Esophagus mucosa (tissue), 1 donor: ENCODE data around the gene CBLC. TPM values are rescaled to one million over a fixed set of nuclear protein-coding genes. Genes with fewer than 3 reads are reported as not detected.

ENCODE experiments used
- ATAC-seq: fragments of 200-7000 bp; cut with Tn5 transposase; one replicate; pipeline ENCODE4 v1.9.1; 2020
- total RNA-seq: library from RNA; stranded (reverse); gene quantifications from one replicate; pipeline ENCODE4 v1.2.4, GENCODE V29; 2023
- donor health status: DM: yes; HTN: yes; CAD: no.

The CBLC gene
- total RNA-seq, 1 donor from 2014 or later, result 36.2 TPM

DNA sequence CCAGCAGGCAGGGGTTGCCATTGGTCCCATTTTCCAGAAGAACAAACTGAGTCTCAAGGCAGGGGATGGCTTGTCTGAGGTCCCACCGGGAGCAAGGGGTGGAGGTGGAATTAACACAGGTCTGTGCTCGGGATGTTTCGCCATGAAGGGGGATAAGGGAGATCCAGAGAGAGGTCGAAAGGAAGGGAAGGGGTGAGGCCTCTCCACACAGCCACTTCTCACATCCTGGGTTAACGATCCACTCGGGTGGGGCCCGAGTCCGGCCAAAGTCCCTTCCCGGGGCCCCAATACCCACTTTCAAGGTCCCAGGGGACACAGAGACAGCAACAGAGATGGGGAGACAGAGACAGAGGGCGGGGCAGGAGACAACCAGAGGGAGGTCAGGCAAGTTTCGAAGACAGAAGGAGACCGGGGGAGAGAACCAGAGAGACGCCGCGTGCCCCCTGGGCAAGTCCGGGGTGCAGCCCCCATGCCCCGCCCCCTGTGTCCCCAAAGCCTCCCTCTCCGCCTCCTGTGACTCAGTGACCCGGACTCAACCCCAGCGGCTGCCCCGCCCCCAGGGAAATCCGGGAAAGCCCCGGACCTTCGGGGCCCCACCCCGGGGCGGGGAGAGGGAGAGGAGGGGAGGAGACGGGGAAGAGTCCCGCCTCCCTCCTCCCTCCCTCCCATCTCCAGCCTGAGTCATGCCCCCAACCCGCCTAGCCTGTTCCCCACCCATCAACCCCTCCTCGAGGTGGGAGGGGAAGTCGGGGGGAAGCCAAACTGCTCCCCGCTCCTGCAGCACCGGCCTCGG lies 30.5 kb upstream of the CBLC start:
- ATAC-seq, result peak; percentile 93

DNA sequence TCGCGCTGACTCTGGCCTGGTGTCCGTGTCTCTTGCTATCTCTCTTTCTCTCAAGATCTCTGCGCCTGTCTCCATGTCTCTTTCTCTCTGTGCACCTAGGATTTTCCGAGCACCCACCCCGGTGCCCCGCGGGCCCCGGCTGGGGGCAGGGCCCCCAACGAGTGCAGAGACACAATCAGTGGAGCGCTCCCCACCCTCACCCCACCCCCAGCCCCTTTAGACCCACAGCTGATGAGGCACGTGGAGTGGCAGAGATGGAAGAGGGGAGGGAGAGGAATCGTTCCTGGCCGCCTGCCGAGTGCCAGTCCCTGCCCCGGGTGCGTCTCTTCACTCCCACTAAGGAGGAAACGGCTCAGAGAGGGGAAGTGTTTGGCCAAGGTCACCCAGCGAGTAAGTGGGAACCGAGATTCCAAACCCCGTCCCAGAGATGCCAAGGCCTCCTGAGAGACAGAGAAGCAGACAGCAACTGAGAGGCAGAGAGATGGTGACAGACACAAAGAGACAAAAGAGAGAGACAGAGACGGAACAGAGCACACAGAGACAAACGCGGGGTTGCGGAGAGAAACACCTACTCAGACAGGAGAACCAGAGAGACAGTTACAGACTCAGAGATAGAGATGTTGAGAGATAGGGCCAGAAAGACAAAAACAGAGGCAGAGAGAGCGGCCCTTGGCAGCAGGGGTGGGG lies 29.8 kb upstream of the CBLC start:
- ATAC-seq, result peak; percentile 36

DNA sequence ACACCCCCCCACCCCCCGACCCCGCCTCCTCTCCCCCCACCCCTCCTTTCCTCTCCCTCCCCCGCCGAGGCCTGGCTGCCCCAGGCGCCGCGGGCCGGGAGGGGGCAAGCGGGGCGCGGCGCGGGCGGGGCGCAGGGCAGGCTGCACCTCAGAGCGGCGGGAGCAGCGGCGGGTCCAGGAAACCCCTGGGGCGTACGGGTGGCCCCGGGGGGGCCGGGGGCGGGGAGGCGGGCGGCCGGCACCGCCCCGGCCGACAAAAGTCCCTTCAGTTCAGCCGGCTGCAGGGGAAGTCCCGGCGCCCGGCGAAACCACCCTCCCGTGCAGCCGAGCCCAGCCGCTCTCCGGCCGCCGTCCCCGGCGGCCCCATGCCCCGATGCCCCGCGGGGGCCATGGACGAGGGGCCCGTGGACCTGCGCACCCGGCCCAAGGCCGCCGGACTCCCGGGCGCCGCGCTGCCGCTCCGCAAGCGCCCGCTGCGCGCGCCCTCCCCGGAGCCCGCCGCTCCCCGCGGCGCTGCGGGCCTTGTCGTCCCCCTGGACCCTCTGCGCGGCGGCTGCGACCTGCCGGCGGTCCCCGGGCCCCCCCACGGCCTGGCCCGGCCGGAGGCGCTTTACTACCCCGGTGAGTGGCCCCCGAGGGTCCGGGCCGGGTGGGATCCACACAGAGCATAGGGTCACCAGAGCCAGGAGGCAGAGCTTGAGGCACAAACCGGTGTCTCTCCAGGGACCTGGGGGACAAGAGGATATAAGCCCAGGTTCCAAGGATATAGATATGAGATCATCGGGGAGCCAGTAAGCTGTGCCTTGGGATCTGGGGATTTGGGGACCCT lies 29.1 kb upstream of the CBLC start, which contains the start of gene BCL3:
BCL3 (plus strand) TSS at position 283 of the 829 bp plus-strand sequence; CDS start at position 366, 83 bp downstream.
- peak; percentile 67 for ATAC-seq

DNA sequence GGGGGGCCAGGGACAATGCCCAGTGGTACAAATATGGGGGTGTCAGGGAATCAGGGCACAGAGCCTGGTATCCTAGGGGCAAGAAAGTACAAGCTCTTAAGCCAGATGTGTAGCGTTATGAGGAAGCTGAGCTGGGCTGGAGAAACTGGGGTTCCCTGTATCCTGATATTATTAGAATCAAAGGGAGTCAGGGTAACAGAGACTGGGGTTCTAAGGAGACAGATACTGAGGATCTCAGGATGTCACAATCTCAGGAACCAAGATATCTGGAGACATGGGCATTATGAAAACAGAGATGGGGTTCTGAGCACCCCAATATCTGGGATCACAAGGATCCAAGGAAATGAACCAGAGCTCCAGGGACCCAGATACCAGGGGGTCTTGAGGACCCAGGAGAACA lies 28.4 kb upstream of the CBLC start:
- ATAC-seq, result no peak

DNA sequence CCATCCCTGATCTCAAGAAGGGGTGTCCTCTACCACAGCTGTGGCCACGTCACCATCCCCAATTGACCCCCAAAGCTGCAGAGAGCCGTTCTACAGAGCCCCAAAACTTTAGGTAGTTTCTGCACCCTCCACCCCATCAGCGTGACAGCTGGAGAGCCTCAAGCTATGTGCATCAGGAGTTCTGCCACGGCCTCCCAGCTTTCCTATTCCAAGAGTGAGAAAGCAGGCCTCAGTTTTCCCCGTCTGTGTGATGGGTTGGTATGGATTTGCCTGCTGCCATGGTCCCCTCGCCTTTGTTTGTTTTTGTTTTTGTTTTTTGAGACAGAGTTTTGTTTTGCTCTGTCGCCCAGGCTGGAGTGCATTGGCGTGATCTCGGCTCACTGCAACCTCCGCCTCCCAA lies 27.7 kb upstream of the CBLC start:
- no peak for ATAC-seq

DNA sequence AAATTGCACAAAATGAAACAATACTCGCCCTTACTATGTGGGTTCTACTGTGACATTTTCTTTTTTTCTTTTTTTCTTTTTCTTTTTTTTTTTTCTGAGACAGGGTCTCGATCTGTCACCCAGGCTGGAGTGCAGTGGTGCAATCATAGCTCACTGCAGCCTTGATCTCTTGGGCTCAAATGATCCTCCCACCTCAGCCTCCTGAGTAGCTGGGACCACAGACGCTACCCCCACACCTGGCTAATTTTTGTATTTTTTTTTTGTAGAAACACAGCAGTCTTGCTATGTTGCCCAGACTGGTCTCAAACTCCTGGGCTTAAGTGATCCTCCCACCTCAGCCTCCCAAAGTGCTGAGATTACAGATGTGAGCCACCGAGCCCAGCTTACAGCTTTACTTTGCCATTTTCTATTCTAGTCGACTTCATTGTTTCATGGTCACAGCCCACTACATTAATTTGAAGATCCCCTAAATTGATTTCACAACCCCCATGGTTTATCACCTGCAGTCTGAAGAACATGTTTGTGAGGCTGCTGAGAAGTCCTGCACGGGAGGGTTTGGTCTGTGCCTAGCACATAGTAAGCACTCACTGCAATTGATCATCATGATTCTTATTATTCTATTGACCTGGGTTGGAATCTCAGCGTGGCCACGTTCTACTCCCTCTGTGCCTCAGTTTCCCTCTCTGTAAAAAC lies 25.4 kb upstream of the CBLC start:
- no peak for ATAC-seq

DNA sequence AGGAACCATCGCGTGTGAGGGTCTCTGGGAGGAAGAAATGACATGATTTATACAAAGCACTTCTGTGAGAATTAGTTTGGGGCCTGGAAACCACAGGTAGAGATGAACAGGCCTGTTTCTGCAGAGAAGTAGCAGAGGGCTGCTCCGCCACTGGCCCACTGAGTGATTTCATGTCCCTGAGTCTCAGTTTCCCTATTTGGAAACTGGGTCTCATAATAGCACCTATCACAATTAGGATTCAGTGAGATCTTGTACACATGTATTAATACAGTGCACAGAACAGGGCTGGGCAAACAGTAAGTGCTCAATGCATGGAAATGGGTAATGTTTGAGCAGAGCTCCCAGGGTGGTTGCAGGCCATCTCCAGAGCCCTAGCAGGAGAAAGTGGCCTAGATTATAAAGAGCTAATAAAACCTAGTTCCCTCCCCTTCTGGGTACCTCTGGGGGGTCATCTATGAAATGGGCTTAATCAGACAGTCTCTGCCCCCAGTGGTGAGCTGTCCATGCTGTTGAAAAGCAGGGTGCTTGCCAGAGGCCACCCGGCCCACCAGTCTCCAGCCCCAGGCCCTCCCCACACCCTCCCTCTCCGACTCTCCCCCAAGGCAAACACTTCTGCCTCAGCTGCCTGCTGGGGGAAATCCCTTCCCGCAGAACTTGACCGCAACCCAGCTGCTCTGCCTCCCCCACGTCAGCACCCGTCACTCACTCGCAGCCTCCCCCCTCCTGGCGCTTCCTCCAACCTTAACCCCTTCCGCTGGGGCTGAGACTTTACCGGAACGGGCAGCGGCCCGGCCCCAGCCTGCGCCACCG lies 24.7 kb upstream of the CBLC start:
- peak; percentile 72 for ATAC-seq

DNA sequence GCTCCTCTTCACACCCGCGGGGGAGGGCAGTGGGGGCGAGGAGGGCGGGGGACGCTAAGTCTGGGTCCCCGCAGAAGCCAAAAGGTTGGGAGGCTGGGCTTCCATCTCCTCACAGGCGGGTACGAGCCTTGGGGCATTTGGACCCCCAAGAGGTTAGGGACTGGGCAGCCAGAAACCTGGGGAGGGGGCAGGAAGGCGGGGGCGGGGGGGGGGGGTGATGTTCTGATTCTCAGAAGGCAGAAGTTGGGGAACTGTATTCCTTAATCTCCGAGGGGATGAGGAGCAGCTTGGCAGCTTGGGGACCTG lies 24.1 kb upstream of the CBLC start:
- no peak for ATAC-seq

DNA sequence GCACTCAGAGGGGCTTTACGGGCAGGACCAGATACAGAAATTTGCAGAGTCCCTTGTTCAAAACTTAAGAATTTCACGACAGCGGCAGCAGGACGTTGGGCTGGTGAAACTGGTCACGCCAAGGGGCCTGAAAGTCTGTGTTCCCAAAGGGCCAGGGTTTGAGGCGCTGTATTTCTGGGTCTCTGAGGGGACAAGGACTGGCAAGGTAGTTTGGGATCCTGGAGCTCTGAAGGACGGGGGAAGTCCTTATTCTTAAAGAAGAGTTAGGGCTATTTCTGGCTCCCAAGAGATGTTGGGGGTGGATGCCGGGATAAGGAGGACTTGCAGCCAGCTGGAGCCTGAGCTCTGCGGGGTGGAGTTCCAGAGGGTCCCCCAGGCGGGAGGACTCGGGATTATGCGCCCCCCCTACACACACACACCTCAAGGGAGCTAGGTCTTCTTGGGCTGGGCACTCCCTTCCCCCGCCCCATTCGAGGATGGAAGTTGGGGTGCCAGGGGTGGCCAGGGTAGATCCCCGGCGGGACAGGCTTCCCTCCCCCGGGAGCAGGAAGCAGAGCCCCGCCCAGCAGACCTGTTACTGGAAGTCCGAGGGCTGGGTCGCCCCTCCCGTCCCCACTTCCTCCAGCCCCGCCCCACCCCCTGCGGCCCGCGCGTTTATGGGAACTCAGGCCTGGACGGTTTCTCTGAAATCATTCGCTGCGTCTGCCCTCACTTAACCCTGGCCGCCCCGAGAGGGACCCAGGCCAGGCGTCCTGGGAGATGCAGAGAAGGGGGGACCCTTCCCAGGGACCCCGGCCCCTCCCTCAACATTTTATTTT lies 23.5 kb upstream of the CBLC start:
- ATAC-seq, result peak; percentile 83

DNA sequence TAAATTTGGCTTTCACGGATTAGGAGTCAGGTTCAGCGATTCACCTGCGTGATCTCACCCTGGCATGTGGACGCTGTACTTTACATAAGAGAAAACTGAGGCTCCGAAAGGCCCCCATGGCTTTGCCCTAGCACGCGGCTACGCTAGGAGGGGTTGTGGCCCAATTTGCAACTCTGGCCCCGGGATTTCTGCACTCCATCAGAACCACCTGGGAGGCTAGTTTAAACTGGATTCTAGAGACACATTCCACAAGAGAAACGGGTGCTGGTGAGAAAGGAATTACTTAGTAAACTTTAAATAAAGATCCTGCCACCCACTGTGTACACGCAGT lies 23.0 kb upstream of the CBLC start:
- ATAC-seq, result no peak

DNA sequence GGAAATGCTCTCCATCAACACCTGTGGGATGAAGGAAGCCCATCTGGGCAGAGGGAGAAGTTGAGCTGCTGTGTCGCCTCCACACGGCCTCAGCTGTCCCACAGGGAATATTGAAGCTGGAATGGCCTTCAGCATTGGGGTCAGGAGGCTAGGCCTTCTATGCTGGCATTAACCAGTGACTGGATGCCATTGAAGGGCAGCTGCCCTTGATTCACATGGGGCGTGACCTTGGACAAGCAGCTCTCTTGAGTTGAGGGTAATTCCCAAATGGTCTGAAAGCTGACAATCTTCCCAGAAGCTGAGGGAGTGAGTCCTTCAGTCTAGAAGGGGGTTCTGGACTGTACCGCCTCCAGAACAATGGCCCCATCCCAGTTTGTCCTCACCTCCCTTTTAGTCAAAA lies 22.5 kb upstream of the CBLC start:
- no peak for ATAC-seq

DNA sequence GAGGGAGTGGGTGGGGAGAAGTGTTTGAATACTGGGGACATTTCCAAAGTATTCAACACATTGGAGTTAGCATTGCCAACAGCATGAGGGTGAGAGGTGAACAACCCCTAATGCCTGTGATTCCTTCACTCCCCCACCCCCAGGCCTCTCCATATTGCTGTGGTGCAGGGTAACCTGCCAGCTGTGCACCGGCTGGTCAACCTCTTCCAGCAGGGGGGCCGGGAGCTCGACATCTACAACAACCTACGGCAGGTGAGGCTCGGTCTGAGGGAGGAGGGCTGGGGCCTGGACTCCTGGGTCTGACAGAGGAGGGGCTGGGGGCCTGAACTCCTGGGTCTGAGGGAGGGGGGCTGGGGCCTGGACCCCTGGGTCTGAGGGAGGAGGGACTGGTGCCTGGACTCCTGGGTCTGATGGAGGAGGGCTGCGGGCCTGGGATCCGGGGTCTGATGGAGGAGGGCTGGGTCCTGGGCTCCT lies 21.6 kb upstream of the CBLC start:
- ATAC-seq, result no peak

DNA sequence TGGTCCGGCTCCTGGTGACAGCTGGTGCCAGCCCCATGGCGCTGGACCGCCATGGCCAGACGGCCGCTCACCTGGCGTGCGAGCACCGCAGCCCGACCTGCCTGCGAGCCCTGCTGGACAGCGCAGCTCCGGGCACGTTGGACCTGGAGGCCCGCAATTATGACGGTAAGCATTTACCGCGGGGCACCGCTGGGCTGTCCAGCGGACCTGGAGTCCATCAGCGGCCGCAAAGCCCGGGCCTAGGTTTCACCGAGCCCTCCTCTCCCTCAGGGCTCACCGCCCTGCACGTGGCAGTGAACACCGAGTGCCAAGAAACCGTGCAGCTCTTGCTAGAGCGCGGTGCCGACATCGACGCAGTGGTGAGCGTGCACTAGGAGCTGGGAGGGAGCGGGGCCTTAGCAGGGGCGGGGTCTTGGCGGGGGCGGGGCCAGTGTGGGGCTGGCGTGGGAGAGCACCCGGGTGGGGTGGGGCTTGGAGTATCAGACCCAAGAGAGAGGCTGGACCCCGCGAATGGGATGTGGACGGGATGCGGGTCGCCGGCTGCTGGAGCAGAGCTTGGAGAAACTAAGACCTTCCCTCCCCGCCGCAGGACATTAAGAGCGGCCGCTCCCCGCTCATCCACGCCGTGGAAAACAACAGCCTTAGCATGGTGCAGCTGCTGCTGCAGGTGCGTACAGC lies 20.5 kb upstream of the CBLC start:
- ATAC-seq, result no peak

DNA sequence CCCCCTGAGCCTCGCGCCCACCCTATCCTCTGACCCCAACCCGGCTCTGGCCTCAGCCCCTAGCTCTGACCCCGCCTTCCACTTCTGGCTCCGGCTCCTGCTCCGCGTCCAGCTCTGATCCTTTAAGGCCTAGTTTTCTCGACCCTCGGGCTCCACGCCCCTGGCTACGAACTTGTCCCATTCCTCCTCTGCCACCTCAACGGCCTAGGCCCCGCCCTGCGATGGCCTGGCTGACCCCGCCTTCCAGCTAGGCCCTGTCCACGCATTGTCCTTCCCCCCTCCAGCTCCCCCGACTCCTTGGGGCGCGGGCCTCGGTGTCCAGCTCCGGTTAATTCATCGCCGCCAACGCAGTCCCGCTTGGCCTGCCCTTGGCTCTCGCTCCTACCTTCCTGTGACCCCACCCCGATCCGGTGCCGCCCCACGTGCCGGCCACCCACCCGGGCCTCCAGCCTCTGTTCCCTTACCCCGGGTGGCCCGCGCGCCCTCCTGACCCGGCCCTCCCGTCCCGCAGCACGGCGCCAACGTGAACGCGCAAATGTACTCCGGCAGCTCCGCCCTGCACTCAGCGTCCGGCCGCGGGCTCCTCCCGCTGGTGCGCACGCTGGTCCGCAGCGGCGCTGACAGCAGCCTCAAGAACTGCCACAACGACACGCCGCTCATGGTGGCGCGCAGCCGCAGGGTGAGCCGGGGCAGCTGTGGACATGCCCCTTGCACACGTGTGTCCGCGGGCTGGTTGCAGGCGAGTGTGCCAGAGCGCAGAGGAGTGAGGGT lies 19.8 kb upstream of the CBLC start:
- ATAC-seq, result no peak

DNA sequence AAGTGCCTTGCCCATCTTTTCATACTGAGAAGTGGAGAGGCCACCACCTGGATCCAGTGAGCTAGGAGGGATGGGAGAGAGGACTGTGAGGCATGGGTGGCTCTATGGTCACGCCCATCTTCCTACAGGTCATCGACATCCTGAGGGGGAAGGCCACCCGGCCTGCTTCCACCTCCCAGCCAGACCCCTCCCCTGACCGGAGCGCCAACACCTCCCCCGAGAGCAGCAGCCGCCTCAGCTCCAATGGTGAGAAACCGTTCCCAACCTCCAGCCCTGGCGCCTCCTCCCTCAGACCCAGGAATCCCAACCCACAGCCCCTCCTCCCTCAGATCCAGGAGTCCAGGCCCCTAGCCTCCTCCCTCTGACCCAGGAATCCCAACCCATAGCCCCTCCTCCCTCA lies 19.1 kb upstream of the CBLC start:
- no peak for ATAC-seq

DNA sequence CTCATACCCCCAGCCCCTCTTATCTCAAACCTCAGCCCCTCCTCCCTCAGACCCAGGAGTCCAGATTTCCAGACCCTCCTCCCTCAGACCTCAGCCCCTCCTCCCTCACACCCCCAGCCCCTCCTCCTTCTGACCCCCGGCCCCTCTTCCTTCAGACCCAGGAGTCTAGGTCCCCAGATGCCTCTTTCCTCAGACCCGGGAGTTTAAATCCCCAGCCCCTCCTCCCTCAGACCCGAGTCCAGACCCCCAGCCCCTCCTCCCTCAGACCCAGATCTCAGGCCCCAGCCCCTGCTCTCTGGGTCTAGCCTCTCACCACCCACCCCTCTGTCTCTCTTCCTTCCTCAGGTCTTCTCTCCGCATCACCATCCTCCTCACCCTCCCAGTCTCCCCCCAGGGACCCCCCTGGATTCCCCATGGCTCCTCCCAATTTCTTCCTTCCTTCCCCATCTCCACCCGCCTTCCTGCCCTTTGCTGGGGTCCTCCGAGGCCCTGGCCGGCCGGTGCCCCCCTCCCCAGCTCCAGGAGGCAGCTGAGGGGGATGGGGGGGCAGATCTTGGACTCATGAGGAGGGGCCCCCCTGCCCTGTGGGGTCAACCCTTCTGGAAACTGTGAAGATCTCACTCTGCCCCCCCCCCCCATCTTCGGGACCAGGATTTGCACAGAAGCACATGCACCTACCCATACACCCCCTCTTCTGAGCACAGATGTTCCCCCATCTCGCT lies 18.4 kb upstream of the CBLC start:
- ATAC-seq, result no peak

DNA sequence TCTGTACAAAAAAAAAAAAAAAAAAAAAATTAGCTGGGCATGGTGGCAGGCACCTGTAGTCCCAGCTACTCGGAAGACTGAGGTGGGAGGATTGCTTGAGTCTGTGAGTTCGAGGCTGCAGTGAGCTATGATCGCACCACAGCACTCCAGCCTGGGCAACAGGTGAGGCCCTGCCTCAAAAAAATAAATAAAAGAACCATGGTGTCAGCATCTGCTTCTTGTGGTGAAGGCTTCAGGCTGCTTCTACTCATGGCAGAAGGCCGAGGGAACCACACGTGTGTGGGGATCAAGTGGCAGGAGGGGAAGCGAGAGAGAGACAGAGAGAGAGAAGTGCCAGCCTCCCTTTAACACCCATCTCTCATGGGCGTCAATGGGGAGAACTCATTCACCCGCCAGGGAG lies 15.7 kb upstream of the CBLC start:
- no peak for ATAC-seq

DNA sequence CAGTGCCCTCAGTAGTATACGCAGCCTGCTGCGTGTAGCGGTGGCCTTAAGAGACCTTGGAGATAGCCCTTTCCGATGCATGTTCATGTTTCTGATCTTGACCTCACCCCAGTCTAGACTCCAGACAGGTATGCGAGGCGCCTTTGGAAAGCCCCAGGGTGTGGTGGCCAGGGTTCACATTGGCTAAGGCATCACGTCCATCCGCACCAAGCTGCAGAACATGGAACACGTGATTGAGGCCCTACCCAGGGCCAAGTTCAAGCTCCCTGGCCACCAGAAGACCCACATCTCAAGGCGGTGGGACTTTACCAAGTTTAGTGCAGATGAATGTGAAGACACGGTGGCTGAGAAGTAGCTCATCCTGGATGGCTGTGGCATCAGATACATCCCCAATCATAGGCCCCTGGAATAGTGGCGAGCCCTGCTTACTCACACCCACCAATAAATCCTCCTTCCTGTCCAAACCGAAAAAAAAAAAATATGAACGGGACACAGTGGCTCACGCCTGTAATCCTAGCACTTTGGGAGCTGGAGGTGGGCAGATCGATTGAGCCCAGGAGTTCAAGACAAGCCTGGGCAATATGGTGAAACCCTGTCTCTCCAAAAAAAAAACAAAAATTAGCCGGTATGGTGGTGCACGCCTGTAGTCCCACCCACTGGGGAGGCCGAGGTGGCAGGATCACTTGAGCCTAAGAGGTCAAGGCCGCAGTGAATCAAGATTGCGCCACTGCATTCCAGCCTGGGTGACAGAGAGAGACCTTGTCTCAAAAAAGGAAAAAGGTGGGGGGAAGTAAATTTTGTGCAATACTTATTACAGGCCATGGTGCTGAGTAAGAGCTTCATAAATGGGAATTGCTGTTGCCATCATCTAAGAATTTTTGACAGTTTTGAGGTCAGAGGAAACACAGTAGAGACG lies 12.4 kb upstream of the CBLC start:
- peak; percentile 46 for ATAC-seq
